HG02623 (cell line): ENCODE results near the gene KLHL2.
"Not testable (repeated sequence)": the region's sequence is repeated elsewhere in the genome, so short reads cannot be mapped to it uniquely, and the experiment has no call there.

Experiments used
- ATAC-seq: cut with Tn5 transposase; IDR thresholded peaks from one replicate; pipeline ENCODE4 v1.9.1; 2021; ENCODE audit warnings: moderate library complexity; ENCODE audit not compliant: unreplicated experiment

Gene KLHL2

GRCh38 chr4:165207431-165208220, at the start of gene KLHL2:
KLHL2 (plus strand) TSS chr4:165207561; CDS start chr4:165207877, 316 bp downstream.
- ATAC-seq: peak; percentile 91

GRCh38 chr4:165158762-165159161, 48.6 kb upstream of the KLHL2 start:
- no peak for ATAC-seq

- ATAC-seq: no peak
These were observed 43.1 kb upstream of the KLHL2 start for GRCh38 chr4:165164257-165164656.

- not testable (repeated sequence) for ATAC-seq
These were observed 40.5 kb upstream of the KLHL2 start for GRCh38 chr4:165166872-165167271.

GRCh38 chr4:165167650-165168049, 39.7 kb upstream of the KLHL2 start:
- no peak for ATAC-seq

GRCh38 chr4:165170819-165171218, 36.5 kb upstream of the KLHL2 start:
- ATAC-seq: no peak

- ATAC-seq: not testable (repeated sequence)
These were observed 31.9 kb upstream of the KLHL2 start for GRCh38 chr4:165175470-165175869.

- no peak for ATAC-seq
These were observed 31.5 kb upstream of the KLHL2 start for GRCh38 chr4:165175879-165176278.

- ATAC-seq: peak; percentile 70
These were observed 29.4 kb upstream of the KLHL2 start for GRCh38 chr4:165177725-165178666.

GRCh38 chr4:165184220-165184619, 23.1 kb upstream of the KLHL2 start:
- no peak for ATAC-seq

- not testable (repeated sequence) for ATAC-seq
These were observed 22.4 kb upstream of the KLHL2 start for GRCh38 chr4:165184998-165185397.

- ATAC-seq: no peak
These were observed 21.9 kb upstream of the KLHL2 start for GRCh38 chr4:165185448-165185847.

GRCh38 chr4:165190591-165191347, 16.6 kb upstream of the KLHL2 start:
- no peak for ATAC-seq

- ATAC-seq: no peak
These were observed 16.1 kb upstream of the KLHL2 start for GRCh38 chr4:165191348-165191656.

GRCh38 chr4:165191814-165192499, 15.4 kb upstream of the KLHL2 start:
- ATAC-seq: no peak

- no peak for ATAC-seq
These were observed 14.9 kb upstream of the KLHL2 start for GRCh38 chr4:165192500-165192898.

- ATAC-seq: no peak
These were observed 14.4 kb upstream of the KLHL2 start for GRCh38 chr4:165192956-165193355.

GRCh38 chr4:165194368-165194767, 13.0 kb upstream of the KLHL2 start:
- ATAC-seq: no peak

- ATAC-seq: no peak
These were observed 9.0 kb upstream of the KLHL2 start for GRCh38 chr4:165198329-165198728.

GRCh38 chr4:165199286-165199685, 8.1 kb upstream of the KLHL2 start:
- no peak for ATAC-seq

GRCh38 chr4:165199722-165200121, 7.6 kb upstream of the KLHL2 start:
- no peak for ATAC-seq
